ENCODE measurements around the gene IL17C.
"Not testable (repeated sequence)": the region's sequence is repeated elsewhere in the genome, so short reads cannot be mapped to it uniquely, and the experiment has no call there.

- TF ChIP-seq CTCF (IDR thresholded peaks at IDR 0.05); POLR2AphosphoS5 (IDR thresholded peaks at IDR 0.05; ENCODE audit: low read depth, low read length); REST (IDR thresholded peaks at IDR 0.05; ENCODE audit: low read depth, low read length); MXI1 (IDR thresholded peaks at IDR 0.05; ENCODE audit: low read depth, low read length); NFIC (IDR thresholded peaks at IDR 0.05; ENCODE audit: borderline replicate concordance); TAF1 (IDR thresholded peaks at IDR 0.05; ENCODE audit: borderline replicate concordance, low read depth, low read length); USF2 (IDR thresholded peaks at IDR 0.05; ENCODE audit: borderline replicate concordance, low read depth, low read length); TCF12 (IDR thresholded peaks at IDR 0.05); RCOR1 (IDR thresholded peaks at IDR 0.05; ENCODE audit: low read length); JUND (IDR thresholded peaks at IDR 0.05); EZH2phosphoT487 (IDR thresholded peaks at IDR 0.05; ENCODE audit: borderline replicate concordance, low read depth); NRF1 (IDR thresholded peaks at IDR 0.05; ENCODE audit: low read depth, low read length); ZBTB33 (IDR thresholded peaks at IDR 0.05; ENCODE audit: borderline replicate concordance, low read depth); TEAD4 (IDR thresholded peaks at IDR 0.05; ENCODE audit: borderline replicate concordance, insufficient read depth): not testable (repeated sequence)
These were observed 31.1 kb downstream of the IL17C start for GRCh38 chr16:88669493-88669892.

All from SK-N-SH (cell line).